ENCODE data around the gene CIROP.

CIROP gene

DNA sequence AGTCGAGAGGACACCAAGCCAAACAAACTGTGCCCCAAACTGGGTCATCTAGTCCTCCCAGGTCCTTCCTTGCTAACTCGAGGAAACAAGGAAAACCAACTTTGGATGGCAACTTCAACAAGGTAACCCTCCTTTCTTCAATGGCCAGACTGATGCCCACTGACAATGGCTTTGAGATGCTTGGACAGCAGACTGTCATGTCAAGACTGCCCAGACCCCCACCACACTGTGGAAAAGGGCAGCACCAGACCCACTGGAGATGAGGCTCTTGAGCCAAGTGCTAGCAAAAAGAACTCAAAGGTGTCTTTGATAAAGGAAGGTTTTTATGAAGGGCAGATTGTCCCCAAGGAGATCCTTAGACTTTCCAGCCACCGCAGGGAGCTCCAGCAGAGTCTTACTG lies 38.4 kb downstream of the CIROP start:
- no peak for DNase-seq

DNA sequence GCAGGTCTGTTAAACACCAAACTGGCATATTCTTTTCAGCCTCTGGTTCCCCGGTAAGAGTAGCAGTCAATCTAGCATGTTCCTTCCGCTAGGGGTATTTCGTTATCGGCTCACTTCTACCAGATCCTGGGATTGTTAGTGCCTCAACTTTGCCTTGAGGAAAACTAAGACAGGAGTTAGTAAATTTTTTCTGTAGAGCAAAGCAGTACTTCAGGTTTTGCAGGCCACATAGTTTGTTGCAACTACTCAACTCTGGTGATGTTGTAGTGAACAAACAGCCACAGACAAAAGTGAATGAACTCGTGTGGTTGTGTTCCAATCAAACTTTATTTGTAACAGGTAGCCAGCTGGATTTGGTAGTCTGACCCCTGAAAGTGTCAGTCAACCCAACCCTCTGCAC lies 41.2 kb downstream of the CIROP start:
- DNase-seq, result no peak

DNA sequence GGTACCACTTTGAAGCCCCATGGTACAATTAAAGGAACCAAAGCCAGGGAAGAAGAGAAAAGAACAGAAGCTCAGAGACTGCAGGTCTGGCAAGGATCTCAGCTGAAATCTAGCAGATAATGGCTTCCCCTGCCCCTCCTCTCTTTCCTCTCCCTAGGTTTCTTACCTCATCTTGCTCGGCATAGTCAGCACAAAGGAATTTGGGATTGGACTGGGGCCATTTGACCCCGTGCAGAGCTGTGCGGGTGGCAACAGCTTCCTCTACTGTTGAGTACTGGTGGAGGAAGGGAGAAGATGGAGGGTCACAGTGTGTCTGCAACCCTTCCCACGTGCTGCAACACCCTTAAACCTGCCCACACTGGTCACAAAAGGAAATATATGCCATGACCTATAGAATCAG lies 42.8 kb downstream of the CIROP start:
- DNase-seq, result no peak

DNA sequence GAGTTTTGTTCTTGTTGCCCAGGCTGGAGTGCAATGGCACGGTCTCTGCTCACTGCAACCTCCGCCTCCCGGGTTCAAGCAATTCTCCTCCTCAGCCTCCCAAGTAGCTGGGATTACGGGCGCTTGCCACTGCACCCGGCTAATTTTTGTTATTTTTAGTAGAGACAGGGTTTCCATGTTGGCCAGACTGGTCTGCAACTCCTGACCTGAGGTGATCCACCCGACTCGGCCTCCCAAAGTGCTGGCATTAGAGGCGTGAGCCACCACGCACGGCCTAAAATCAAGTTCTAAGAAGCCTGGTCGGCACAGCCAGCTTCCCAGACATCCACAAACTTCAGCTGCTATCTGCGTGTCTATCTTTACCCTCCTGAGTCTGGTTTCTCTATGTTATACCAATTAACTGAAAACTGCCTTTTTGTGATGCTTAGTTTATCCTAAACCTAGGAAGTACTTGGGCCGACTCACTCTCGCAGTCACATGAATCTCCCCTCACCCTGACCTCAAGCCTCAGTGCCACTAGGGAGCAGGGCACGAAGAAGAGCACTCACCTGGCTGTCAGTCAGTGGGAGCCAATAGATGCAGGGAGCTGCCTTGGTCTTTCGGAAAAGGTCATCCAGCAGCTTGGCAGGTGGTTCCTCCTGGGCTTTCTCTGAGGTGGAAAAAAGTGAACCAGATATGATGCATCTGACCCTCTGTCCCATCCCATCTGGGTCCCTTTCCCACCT lies 44.1 kb downstream of the CIROP start:
- DNase-seq, result no peak

DNA sequence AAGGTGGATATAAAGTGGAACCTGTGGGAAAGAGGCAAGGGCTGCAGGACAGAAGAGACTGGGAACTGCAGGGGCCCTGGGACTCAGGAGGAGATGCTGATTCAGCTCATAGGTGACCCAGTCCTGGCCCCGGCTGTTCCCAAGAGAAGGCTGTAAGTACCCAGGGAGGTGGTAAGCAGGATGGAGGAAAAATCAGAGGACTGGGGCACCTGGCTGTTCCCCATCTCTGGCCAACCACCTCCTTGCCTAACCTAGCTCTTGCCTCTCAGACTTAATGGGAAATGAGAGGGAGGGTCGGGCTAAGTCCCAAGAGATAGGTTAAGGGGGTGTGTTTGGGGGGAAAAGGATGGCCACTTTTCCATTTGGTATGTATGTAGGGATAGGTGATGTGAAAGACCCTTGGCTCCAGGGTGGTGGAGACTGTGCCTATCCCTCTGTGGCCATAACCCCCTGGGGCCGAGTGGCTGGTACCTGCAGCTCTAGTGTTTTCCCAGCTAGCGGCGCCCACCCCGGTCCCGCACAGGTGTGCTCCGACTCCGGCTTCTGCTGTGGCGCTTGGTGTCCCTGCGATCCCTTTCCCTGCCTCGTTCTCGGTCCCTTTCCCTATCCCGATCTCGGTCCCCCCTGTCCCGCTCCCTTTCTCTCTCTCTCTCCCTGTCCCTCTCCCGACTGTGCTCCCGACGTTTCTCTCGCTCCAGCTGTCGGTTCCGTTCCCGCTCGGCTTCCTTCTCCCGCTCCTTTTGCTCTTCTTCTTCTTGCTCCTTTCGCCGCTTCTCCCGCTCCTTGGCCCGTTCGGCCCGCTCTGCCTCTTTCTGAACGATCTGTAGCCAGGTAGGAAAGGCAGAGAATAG lies 45.9 kb downstream of the CIROP start:
- no peak for DNase-seq

DNA sequence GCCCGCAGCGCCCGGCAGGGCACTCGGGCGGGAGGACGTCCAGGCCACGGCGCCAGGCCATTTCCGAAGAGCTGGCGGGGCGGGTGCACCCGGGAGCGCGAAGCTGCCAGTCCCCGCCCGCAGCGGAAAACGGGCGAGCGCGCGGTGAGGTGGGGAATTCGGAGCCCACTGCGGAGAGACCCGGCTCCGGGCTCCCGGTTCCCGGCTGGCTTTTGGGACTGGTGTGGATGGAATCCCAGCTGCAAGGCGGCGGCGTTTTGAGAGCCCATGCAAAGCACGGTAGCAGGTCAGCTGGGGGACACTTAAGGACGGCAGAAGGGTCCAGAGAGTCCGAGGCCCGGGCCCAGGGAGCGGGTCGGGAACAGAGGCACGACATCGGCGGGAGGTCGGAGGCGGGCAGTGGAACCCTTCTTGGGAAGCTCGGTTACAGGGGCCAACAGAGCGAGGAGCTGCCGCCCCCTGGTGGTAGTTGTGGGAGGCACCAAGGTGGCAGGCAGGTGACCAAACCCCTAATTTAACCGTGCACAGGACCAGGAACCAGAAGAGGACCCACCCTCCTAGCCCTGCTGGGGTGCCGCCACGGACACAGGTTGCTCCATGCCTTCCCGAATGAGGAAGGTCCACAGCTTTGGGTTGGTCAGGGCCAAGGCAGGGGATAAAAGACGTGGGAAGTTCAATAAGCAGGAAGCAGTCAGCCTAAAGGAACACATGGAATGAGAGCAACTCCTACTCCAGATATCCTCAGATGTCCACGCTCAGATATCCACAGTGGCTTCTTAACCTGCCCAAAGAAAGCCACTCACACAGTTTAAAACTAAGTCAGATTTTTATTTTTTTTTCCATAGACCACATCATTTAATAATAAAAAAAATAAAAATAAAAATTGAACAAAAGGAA lies 46.8 kb downstream of the CIROP start:
- peak; percentile 92 for DNase-seq

DNA sequence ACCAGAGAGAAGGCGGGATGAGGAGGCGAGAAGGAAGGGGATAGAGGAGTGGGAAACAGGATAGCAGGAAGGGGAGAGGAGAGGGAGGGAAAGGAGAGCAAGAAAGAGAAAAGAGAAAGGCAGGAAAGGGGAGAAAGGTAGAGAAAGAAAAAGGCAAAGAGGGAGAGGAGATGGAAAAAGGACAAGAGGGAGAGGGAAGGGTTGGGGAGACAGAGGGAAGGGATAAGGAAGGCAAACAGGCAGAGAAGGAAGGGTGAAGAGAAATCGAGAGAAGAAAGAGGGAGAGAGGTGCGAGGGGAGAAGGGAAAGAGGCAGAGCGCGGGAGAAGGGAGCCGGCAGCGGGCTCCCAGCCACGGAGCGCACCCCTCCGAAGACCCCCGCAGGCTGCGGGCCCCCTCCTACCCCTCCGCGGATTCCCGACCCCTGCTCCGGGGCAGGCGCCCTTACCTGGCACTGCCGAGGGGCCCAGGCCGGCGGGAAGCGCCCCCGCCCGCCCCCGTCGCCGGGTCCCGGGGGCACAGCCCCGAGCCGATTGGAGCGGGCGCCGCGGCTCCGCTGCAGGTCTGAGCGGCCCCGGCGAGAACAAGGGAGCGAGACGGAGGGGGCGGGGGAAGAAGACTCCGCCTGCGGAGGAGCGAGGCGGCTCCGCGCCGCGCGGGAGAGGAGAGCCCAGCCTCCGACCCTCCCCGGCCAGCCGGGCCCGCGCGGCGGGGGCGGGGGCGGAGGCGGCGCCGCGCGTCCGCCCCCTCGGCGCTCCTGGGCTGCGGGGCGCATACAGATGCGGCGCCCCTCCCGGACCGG lies 47.6 kb downstream of the CIROP start, which contains the start of gene CDH24:
CDH24 (minus strand) TSS at position 565 of the 801 bp plus-strand sequence. CDS start 1,787 bp downstream, outside the sequence.
- DNase-seq, result peak; percentile 85

DNA sequence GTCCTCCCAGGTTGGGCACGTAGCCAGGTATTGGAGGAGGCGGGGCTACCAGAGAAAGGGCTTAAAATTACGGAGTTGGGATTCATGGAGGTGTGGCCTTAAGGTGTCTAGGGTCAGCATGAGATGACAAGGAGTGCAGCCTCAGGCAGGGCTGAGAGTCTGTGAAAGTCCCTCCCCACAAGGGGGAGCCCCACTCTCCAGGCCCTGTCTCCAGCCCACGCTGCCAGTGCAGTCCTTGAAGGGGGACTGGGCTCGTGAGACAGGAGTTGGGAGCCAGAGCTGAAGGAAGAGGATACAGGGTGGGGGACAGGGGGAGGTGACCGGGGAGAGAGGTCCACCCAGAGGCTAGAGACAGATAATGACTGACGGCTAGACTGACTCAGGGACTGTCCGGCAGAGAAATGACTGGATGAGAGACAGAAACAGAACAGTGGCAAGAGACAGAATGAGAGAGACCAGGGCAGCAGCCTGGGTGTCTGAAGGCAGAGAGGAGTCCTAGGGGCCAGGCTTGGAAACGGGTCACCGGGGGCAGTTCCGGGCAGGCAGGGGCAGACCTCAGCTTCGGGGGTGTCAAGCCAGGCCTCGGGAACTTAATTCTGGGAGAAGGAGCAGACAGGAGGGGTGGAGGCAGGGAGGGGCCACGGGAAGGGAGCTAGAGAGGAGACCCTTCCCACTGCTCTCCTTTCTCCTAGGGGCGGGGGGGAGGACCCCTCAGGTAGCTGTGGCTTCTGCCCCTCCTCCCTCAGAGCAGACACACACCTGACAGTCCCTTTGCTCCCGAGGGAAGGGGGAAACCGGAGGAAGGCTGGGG lies 48.4 kb downstream of the CIROP start:
- DNase-seq, result peak; percentile 78

DNA sequence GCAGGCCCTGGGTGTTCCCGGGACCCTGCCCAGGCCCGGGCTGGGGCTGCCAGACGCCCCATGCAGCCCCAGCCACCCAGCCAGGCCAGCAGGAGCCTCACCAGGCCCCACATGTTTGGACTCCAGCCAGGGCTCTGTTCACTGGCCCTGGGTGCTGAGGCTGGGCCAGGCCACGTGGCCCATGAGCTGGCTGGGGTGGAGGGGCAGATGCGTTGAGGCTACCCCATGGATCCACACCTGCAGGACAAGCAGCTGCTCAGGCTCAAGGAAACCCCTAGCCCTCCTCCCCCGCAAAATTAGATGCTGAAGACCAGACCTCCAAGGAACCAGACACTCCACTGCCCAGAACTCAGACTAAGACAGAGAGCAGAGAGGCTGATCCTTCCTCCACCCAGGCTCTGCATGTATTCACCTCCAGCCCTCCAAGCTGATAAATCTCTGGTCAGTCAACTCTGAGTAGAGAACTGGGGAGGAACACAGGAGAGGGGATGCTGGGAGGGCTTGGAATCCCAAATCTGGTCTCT lies 49.1 kb downstream of the CIROP start:
- no peak for DNase-seq

DNA sequence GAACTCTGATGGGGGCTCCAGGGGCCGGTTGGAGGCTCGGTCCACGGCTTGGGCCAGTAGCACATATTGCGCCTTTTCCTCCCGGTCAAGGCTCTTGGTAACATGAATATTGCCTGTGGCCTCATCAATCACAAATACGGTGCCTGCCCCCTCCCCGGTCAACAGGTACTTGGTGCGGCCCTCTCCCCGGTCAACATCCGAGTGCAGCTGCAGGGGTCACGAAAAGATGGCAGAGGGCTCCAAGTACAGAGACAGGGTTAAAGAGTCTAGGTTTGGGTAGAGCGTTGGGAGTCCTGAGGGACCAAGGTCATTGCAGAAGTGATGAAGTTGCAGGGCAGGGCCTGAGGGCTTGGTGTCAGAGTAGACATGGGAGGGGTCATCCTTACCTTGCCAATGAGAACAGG lies 49.6 kb downstream of the CIROP start:
- no peak for DNase-seq

DNA sequence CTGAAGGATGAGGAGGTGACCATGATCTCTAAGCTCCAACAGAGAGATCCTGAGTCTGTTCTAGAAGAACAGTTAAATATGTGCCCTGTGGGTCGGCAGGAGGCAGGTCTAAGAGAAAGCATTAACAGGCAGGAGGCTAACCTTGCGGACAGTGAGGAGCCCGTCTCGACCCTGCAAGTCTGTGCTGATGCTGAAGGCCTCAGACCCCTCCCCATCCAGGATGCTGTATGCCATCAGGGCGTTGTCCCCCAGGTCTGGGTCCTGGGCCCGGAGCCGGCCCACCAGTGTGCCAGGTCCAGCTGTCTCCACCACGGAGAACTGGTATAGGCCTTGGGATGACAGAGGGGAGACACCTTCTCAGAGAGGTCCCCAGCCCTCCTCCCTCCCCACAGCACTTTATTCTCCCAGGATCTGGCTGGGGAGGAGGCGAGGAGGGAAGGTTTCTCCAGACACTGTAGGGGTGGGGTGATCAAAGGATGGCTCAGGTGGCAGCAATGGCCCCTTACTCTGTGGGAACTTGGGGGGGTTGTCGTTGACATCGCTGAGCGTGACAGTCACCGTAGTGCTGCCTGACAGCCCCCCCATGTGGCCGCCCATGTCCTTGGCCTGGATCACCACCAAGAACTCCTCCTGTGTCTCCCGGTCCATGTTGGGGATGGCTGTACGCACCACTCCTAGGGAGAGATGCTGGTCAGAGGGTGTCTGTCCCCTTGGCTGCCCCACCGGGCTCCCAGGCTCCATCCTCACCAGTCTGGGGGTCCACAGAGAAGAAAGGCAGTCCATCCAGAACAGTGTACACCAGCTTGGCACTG lies 50.6 kb downstream of the CIROP start:
- DNase-seq, result peak; percentile 54

DNA sequence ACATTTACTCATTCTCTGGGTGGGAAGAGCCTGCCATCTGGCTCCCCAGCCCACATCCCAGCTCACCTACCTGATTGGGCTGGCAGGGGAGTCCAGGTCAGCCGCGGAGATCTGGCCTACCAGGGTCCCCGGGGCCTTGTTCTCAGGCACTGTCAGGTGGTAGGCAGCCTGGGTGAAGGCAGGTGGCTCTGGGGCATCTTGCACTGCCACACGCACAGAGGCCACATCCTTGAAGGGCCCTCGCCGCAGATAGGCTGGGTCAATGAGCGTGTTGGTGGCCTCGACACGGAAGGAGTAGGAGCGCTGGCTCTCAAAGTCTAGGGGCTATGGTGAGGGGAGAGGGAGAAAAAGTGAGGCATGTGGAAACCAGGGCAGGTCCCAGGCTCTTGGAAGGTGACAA lies 51.4 kb downstream of the CIROP start:
- DNase-seq, result no peak

DNA sequence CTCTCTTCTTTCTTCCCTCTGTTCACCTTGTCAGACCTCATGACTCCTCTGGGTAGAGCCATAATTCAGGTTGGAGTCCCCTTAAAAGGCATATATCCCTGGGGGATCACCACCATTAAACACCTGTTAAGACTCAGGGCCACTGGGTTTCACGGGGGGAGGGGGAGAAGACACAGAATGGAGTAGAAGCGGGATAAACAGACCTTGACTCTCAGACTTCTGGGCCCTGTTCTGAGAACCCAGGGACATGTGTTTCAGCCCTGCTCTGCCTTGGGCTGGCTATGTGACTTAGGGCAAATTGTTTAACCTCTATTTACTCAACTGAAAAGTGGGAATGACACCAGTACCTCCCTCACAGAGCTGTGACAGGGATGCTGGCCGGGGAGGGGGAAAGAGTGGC lies 52.1 kb downstream of the CIROP start:
- no peak for DNase-seq

DNA sequence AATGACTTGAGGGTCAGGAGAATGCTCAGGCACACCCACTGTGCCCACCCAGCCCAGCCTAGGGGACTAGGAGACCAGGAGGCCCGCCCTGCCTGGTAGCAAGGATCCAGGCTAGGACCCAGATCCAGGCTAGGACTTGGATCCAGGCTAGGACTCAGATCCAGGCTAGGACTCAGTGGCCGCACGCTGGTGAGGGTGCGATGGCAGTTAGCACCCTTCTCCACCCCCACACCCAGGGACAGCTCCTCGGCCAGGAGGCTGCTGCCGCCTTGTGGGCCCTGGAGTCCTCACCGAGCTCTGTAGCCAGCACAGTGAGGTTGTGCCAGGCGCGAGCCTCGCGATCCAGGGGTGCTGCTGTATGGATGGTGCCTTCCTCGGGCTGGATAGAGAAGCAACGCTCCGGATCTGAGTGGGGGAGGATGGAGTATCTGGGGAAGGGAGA lies 52.6 kb downstream of the CIROP start:
- no peak for DNase-seq

DNA sequence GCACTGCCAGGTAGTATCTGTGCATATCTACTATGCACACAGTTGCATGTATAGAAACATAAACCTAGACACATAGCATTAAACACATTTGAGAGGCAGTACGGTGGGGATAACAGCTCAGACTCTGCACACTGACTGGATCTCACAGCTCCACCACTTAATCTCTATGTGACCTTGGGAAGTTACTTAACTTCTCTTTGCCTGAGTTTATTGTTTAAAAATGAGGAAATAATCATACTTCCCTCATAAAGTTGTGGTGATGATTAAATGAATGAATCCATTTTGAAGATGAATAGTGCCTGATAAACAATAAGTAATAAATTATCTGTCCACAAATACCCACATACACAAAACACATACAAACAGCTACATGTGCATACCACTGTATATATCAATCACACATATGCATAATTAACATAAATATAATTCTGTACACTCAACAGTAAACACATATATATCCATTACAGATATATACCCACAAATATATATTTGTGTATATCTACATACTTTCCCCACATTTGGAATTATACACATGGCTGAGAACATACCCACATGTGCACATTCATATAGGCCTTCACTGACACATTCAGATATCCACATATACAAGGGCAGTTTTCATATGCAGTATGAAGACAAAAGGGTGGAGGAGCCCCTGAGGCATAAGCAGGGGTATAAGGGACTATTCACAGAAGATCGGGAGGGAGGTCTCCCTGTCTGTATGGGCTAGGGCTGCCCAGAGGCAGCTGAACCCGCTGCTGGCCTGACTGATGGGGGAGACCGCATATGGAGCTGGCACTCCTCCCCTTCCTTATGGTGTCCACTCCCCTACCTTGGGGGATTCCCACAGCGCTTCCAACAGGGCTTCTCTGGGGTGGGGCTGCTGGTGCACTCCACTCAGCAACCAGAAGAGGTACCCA lies 53.4 kb downstream of the CIROP start:
- no peak for DNase-seq

All from stimulated activated CD4-positive, alpha-beta T cell treated with anti-CD3 and anti-CD28 coated beads, Interleukin-15, amount 100 ng/mL, for 24 hours (primary cell).